ENCODE data around the gene NHSL2. TPM values are rescaled to one million over a fixed set of nuclear protein-coding genes. Genes with fewer than 3 reads are reported as not detected.

NHSL2 gene
- total and polyA plus RNA-seq, 2 of the 13 experiments (the other 11 are each of a cell fraction or from before 2014, with no cell fraction given): not detected

- no peak for TF ChIP-seq ZNF512 (CRISPR knock-in tag; IDR thresholded peaks at IDR 0.05)
- TF ChIP-seq ATF5 (CRISPR knock-in tag; IDR thresholded peaks at IDR 0.05; ENCODE audit: low read depth): no peak
- TF ChIP-seq NCOA1 (CRISPR knock-in tag; IDR thresholded peaks at IDR 0.05): no peak
- TF ChIP-seq POLR2AphosphoS2 (IDR thresholded peaks at IDR 0.05; ENCODE audit: low read depth, low read length): no peak
- TF ChIP-seq ZBED4 (CRISPR knock-in tag; IDR thresholded peaks at IDR 0.05; ENCODE audit: borderline replicate concordance): no peak
- TF ChIP-seq ZNF331 (CRISPR knock-in tag; IDR thresholded peaks at IDR 0.05): no peak
- TF ChIP-seq SRY (CRISPR knock-in tag; IDR thresholded peaks at IDR 0.05): no peak
- TF ChIP-seq ZNF382 (CRISPR knock-in tag; IDR thresholded peaks at IDR 0.05; ENCODE audit: borderline replicate concordance): no peak
- TF ChIP-seq JUN (CRISPR knock-in tag; IDR thresholded peaks at IDR 0.05): no peak
- no peak for TF ChIP-seq ZNF572 (CRISPR knock-in tag; IDR thresholded peaks at IDR 0.05)
- TF ChIP-seq RXRA (CRISPR knock-in tag; IDR thresholded peaks at IDR 0.05): no peak
Observed at GRCh38 chrX:72020788-72021187, 110.1 kb downstream of the NHSL2 start (continued).

All from HepG2 (cell line).